ENCODE measurements around the gene PDE6G. TPM values are rescaled to one million over a fixed set of nuclear protein-coding genes. Genes with fewer than 3 reads are reported as not detected.

PDE6G gene
- total and polyA plus RNA-seq, 2 of the 13 experiments (the other 11 are each of a cell fraction or from before 2014, with no cell fraction given) = 1.4 to 6.7 TPM

DNA sequence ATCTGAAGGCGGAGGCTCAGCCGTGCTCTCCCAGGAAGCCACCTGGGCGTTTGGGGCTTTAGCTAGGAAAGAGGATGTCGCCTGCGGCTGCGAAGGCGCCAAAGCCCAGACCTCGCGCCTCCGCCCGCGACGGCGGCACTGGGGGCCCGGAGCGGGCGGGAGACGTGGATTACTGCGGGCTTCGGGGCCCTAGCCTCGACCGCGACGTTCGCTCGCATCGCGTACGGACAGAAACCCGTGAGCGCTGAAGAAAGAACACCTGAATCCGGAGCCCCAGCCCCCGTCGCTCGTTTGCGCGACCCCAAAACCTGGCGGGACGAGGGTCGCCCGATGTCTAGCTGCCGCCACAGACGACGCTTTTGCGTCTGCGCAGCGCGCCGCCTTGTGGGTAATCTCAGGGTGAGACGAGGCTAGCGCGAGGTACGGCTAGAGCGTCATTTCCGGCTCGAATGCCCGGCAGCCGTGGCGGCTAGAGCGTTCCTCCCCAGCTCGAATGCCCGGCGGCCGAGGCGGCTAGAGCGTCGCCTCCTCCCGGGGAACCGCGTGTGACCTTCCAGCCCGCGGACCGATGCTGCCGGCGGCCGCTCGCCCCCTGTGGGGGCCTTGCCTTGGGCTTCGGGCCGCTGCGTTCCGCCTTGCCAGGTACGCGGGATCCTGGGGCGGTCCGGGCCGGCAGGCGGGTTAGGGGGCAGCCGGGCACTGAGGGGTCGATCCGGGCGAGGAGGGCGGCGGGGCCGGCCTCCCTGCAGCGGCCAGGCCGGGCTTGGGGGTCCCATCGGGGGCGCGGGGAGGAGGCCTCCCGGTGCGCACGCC is 46.8 kb upstream of the PDE6G start, which contains the start of gene MRPL12 (continued):
- TF ChIP-seq, protein P1, sequence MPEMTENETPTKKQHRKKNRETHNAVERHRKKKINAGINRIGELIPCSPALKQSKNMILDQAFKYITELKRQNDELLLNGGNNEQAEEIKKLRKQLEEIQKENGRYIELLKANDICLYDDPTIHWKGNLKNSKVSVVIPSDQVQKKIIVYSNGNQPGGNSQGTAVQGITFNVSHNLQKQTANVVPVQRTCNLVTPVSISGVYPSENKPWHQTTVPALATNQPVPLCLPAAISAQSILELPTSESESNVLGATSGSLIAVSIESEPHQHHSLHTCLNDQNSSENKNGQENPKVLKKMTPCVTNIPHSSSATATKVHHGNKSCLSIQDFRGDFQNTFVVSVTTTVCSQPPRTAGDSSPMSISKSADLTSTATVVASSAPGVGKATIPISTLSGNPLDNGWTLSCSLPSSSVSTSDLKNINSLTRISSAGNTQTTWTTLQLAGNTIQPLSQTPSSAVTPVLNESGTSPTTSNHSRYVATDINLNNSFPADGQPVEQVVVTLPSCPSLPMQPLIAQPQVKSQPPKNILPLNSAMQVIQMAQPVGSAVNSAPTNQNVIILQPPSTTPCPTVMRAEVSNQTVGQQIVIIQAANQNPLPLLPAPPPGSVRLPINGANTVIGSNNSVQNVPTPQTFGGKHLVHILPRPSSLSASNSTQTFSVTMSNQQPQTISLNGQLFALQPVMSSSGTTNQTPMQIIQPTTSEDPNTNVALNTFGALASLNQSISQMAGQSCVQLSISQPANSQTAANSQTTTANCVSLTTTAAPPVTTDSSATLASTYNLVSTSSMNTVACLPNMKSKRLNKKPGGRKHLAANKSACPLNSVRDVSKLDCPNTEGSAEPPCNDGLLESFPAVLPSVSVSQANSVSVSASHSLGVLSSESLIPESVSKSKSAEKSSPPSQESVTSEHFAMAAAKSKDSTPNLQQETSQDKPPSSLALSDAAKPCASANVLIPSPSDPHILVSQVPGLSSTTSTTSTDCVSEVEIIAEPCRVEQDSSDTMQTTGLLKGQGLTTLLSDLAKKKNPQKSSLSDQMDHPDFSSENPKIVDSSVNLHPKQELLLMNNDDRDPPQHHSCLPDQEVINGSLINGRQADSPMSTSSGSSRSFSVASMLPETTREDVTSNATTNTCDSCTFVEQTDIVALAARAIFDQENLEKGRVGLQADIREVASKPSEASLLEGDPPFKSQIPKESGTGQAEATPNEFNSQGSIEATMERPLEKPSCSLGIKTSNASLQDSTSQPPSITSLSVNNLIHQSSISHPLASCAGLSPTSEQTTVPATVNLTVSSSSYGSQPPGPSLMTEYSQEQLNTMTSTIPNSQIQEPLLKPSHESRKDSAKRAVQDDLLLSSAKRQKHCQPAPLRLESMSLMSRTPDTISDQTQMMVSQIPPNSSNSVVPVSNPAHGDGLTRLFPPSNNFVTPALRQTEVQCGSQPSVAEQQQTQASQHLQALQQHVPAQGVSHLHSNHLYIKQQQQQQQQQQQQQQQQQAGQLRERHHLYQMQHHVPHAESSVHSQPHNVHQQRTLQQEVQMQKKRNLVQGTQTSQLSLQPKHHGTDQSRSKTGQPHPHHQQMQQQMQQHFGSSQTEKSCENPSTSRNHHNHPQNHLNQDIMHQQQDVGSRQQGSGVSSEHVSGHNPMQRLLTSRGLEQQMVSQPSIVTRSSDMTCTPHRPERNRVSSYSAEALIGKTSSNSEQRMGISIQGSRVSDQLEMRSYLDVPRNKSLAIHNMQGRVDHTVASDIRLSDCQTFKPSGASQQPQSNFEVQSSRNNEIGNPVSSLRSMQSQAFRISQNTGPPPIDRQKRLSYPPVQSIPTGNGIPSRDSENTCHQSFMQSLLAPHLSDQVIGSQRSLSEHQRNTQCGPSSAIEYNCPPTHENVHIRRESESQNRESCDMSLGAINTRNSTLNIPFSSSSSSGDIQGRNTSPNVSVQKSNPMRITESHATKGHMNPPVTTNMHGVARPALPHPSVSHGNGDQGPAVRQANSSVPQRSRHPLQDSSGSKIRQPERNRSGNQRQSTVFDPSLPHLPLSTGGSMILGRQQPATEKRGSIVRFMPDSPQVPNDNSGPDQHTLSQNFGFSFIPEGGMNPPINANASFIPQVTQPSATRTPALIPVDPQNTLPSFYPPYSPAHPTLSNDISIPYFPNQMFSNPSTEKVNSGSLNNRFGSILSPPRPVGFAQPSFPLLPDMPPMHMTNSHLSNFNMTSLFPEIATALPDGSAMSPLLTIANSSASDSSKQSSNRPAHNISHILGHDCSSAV (CRISPR knock-in tag; IDR thresholded peaks at IDR 0.05; ENCODE audit: borderline replicate concordance) = no peak
- TF ChIP-seq, protein P2, sequence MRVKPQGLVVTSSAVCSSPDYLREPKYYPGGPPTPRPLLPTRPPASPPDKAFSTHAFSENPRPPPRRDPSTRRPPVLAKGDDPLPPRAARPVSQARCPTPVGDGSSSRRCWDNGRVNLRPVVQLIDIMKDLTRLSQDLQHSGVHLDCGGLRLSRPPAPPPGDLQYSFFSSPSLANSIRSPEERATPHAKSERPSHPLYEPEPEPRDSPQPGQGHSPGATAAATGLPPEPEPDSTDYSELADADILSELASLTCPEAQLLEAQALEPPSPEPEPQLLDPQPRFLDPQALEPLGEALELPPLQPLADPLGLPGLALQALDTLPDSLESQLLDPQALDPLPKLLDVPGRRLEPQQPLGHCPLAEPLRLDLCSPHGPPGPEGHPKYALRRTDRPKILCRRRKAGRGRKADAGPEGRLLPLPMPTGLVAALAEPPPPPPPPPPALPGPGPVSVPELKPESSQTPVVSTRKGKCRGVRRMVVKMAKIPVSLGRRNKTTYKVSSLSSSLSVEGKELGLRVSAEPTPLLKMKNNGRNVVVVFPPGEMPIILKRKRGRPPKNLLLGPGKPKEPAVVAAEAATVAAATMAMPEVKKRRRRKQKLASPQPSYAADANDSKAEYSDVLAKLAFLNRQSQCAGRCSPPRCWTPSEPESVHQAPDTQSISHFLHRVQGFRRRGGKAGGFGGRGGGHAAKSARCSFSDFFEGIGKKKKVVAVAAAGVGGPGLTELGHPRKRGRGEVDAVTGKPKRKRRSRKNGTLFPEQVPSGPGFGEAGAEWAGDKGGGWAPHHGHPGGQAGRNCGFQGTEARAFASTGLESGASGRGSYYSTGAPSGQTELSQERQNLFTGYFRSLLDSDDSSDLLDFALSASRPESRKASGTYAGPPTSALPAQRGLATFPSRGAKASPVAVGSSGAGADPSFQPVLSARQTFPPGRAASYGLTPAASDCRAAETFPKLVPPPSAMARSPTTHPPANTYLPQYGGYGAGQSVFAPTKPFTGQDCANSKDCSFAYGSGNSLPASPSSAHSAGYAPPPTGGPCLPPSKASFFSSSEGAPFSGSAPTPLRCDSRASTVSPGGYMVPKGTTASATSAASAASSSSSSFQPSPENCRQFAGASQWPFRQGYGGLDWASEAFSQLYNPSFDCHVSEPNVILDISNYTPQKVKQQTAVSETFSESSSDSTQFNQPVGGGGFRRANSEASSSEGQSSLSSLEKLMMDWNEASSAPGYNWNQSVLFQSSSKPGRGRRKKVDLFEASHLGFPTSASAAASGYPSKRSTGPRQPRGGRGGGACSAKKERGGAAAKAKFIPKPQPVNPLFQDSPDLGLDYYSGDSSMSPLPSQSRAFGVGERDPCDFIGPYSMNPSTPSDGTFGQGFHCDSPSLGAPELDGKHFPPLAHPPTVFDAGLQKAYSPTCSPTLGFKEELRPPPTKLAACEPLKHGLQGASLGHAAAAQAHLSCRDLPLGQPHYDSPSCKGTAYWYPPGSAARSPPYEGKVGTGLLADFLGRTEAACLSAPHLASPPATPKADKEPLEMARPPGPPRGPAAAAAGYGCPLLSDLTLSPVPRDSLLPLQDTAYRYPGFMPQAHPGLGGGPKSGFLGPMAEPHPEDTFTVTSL (CRISPR knock-in tag; IDR thresholded peaks at IDR 0.05; ENCODE audit: borderline replicate concordance) = peak; percentile 66; the same call in 1 of the 2 replicates
- no peak; the same call in 1 of the 2 replicates for TF ChIP-seq ZC3H4 (CRISPR knock-in tag; IDR thresholded peaks at IDR 0.05; ENCODE audit: borderline replicate concordance)
- peak; percentile 73; the same call in 1 of the 2 replicates for TF ChIP-seq KLF9 (CRISPR knock-in tag; IDR thresholded peaks at IDR 0.05; ENCODE audit: low read depth)
- TF ChIP-seq ZNF460 (CRISPR knock-in tag; IDR thresholded peaks at IDR 0.05; ENCODE audit: borderline replicate concordance) = peak; percentile 54; the same call in 1 of the 2 replicates
- TF ChIP-seq ARNTL (CRISPR knock-in tag; IDR thresholded peaks at IDR 0.05) = peak; percentile 82
- peak; percentile 64; the same call in 1 of the 2 replicates for TF ChIP-seq ZNF605 (CRISPR knock-in tag; IDR thresholded peaks at IDR 0.05)
- TF ChIP-seq ZNF24 (IDR thresholded peaks at IDR 0.05) = no peak
- peak; percentile 54; the same call in 1 of the 2 replicates for TF ChIP-seq TGIF2 (CRISPR knock-in tag; IDR thresholded peaks at IDR 0.05)
- peak; percentile 94 for TF ChIP-seq ZFP36L1 (CRISPR knock-in tag; IDR thresholded peaks at IDR 0.05)
- TF ChIP-seq MED13 (CRISPR knock-in tag; IDR thresholded peaks at IDR 0.05) = 0 out of 2 replicates have a peak, but pooled peaks have one; percentile 58
- TF ChIP-seq ARNT2 (CRISPR knock-in tag; IDR thresholded peaks at IDR 0.05; ENCODE audit: low read depth) = peak; percentile 99
- no peak for TF ChIP-seq ZNF337 (CRISPR knock-in tag; IDR thresholded peaks at IDR 0.05; ENCODE audit: borderline replicate concordance, low read depth)
- TF ChIP-seq ZNF501 (CRISPR knock-in tag; IDR thresholded peaks at IDR 0.05) = peak; percentile 70
